Activated CD4-positive, alpha-beta T cell treated with anti-CD3 and anti-CD28 coated beads, Interleukin-2, amount 50 U/mL, for 1 hour (primary cell): ENCODE results near the gene ZNF3.

Experiments used
- DNase-seq: peaks from one replicate; pipeline ENCODE4 v3.0.0-alpha.2; 2020

The ZNF3 gene

GRCh38 chr7:100088095-100088620, 6.6 kb upstream of the ZNF3 start:
- DNase-seq, result no peak

DNA sequence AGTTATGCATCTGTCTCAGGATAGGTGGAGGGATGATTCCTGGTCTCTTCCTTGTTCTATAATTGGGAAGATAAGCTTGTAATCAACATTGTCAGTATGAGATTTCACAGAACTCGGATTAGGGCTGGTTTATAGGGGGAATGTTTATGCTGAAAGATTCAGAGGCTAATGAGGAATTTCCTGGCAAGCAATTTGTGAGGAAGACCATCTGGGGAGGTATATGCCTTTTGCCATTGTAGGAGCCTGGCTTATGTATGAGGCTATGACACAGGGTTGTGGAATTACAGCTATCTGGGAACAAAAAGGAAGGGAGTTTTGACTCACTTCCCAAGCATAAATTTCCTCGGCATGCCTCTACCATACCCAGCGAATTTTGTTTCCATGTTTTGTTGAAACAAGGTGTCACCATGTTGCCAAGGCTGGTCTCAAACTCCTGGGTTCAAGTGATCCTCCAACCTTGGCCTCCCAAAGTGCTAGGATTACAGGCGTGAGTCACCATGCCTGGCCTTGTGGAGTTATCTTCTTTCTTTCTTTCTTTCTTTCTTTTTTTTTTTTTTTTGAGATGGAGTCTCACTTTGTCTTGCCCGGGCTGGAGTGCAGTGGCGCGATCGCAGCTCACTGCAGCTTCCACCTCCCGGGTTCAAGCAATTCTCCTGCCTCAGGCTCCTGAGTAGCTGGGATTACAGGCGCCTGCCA, 5.7 kb upstream of the ZNF3 start:
- no peak for DNase-seq

GRCh38 chr7:100085515-100085914, 4.0 kb upstream of the ZNF3 start:
- DNase-seq, result no peak

DNA sequence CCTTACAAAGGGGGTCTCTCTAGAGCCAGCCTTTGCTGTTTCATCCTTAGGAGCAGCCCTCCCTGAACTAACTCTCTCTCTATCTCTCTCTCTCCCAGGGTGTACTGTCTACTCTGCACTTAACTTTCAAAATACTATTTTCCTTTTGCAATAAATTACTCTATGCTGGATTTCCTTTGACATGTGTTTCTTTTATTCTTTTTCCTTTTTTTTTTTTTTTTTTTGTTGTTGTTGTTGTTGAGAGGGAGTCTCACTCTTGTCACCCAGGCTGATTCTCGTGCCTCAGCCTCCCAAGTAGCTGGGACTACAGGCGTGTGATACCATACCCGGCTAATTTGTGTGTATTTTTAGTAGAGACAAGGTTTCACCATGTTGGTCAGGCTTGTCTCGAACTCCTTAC, 1.5 kb upstream of the ZNF3 start:
- no peak for DNase-seq

DNA sequence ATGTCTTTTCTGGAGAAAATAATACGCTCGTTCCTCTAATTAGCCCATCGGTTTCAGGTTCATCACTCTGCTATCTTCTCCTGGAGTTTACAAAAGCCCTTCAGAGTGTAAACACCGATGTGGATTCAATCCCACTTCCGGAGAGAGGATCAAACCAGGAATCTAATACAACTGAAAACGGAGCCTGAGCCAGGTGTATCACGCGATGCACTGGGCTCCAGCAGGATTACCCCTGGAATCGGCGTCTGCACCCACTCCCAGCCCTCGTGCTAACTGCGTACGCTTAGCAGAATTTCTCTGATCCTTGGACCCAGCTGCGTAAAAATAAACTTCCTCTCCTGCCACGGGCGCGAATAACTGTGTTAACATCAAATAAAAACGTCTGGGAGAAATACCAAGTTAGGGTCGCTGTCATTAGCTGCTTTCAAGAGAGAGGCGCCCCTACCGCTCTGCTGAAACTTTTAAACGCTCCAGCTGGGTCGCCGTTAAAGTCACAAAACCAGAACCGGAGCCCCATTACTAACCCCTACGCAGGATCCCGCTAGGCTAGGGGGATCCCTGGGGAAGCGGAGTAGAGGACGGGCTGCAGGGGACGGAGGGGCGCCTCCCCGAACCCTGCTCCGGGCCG, 502 bp downstream of the ZNF3 start:
- no peak for DNase-seq

DNA sequence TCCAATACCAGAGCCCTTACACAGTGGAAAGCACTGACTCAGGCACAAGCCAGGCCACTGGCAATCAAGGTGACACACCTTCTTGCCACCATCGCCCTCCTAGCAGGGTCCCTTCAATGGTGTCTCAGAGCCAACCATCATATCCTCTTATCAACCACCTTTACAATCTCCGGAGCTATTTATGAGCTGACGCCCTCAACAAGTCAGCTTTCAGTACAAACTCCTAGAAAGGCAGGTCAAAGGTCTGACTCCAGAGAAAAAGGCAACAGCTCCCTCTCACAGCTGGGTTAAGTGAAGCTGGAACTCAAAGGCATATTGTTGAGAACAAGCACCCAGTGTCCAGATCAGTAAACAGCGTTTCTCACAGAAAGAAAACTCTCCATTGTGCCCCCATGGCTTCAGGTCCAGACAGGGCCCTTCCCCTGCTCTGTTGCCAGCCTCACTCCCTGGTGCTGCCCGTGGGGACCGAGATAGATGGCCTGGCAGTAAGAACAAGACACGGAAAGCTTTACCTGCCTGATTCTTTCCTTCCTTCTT, 2.4 kb downstream of the ZNF3 start:
- no peak for DNase-seq

- no peak for DNase-seq
Observed at GRCh38 chr7:100077205-100077604, 4.3 kb downstream of the ZNF3 start.

- no peak for DNase-seq
Observed at GRCh38 chr7:100075418-100075817, 6.1 kb downstream of the ZNF3 start.

- no peak for DNase-seq
Observed at GRCh38 chr7:100074841-100075240, 6.7 kb downstream of the ZNF3 start.

DNA sequence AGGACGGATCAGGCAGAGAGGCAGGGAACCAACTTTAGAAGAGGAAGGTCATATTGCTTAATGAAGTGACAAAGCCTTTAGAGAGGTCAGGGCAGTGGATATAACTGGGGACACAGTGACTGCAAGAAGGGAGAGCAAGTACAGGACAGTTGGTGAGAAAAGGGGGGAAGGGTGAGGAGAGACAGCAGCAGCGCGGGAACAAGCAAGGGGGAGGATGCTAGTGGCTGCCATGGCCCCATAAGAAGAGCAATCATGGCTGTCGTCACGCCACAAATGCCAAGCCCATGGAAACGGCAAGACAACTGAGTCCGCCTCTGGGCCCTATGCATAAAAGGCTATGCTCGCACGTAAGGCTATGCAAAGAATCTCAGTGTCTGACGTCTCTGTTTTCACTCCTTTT, 9.1 kb downstream of the ZNF3 start:
- DNase-seq, result no peak

- no peak for DNase-seq
Observed at GRCh38 chr7:100071018-100071723, 10.4 kb downstream of the ZNF3 start.

- no peak for DNase-seq
Observed at GRCh38 chr7:100069991-100070390, 11.5 kb downstream of the ZNF3 start.

DNA sequence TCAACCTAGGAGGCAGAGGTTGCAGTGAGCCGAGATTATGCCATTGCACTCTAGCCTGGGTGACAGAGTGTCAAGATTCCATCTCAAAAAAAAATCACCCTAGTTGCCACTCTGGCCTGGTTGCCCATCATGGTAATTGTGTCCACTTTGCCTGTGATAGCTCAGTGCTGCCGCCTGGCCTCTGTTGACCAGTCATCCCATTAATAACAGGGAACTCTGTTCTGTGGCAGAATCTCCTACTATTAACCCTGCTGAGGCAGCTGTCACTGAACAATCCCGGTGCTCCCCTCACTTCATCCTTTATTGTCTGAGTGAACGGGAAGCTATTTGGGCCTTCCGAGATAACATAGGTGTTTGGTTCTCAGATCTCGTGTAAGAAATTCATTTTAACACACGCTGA, 14.6 kb downstream of the ZNF3 start:
- DNase-seq, result no peak

DNA sequence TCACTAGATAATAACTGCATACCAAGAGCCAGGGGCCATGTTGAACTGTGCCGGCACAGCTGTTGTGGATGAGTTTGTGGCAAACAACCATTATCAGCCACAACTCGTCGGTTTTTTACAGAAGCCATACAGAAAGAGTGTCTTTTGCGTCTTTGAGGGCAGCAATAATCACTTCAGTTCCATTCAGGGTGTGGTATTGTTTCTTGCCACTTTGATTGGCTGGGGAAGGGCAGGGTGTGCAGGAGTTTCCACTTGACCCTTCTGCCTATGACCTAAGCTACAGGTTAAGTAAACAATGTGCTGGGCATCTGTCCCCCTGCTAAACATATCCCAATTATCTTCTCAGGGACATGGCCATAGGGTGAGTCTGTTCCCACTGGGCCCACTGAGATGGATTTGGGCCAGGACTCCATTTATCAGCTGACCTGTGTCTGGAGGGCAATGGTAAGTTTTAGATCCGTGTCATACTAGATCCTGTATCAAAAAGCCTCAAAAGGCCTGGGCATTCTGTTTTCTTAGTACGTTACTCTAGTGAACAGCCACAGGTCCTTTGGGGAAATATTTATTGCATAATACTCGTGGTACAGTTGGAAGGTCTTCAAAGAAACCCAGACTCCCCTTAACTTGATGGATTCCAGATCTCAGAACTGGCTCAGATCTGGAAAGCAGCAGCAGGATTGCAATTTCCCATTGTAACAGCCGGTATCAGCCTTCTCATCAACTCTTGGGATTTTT, 15.9 kb downstream of the ZNF3 start:
- no peak for DNase-seq

GRCh38 chr7:100064162-100064561, 17.4 kb downstream of the ZNF3 start:
- DNase-seq, result no peak

- no peak for DNase-seq
Observed at GRCh38 chr7:100063376-100063775, 18.1 kb downstream of the ZNF3 start.

DNA sequence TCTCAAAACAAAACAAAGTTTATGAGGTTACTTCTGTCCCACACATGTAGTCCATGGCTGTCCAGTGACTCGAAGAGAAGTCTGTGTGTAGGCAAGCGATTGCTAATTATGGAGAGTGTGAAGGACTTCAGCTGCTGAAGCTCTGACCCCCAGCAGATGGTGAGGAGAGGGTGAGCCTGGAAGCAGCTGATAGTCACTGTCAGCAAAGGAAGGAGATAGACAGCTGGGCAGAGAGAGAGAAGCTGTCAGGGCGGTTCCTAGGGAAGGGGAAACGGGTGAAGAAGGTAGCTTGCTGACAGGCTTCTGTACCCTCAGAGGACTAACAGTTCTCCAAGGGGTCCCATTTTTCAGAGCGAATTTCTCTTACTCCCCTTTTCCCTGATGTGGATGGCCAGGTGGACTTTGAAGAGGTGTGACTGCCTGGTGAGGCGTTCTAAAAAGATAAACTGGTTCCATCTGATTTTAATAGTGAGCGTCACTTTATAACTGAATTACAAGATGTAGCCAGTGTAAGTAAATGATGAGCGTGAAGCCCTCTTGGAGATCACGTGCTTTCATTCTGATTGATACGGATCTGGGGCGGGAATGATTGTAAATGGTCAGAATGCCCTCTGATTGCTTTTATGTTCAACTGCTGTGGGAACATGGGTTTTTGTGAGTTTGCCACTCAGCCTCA, 19.9 kb downstream of the ZNF3 start:
- DNase-seq, result no peak

DNA sequence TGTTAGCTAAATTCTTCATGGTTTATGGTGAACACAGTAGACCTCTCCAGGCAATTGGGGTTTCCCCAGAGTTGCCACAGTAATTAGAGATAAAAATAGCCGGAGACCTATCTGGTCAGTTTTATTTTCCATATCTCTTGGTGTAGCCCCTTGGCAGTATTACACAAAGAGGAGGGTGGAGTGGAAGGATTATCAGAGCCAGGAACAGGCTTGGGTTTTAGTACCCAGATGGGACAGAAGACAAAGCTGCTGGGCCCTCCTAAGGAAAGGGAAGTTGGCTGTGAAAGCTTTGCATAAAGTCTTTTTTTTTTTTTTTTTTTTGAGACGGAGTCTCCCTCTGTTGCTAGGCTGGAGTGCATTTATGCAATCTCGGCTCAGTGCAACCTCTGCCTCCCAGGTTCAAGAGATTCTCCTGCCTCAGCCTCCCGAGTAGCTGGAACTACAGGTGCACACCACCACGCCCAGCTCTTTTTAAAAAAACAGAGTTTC, 22.2 kb downstream of the ZNF3 start:
- DNase-seq, result no peak

DNA sequence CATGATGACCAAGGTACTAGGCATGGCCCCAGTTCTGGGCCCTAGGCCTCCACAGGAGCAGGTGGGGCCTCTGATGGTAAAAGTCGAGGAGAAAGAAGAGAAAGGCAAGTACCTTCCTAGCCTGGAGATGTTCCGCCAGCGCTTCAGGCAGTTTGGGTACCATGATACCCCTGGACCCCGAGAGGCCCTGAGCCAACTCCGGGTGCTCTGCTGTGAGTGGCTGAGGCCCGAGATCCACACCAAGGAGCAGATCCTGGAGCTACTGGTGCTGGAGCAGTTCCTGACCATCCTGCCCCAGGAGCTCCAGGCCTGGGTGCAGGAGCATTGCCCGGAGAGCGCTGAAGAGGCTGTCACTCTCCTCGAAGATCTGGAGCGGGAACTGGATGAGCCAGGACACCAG, 24.5 kb downstream of the ZNF3 start:
- no peak for DNase-seq

DNA sequence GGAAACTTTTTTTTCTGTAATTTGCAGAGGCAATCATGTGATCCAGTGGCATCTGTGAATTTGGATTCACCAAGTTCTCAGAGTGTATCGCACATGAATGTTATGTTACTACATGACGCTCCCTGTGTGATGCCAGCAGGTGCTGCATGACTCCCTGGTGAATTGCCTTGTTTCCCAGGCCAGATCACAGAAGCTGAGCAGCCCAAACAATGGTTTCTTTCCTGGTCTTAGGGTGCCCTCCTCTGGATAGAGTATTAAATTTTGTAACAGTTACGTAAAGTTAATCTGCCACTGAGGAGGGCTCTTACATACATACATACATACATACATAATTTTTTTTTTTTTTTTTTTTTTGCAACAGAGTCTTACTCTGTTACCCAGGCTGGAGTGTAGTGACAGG, 28.3 kb downstream of the ZNF3 start:
- DNase-seq, result no peak

DNA sequence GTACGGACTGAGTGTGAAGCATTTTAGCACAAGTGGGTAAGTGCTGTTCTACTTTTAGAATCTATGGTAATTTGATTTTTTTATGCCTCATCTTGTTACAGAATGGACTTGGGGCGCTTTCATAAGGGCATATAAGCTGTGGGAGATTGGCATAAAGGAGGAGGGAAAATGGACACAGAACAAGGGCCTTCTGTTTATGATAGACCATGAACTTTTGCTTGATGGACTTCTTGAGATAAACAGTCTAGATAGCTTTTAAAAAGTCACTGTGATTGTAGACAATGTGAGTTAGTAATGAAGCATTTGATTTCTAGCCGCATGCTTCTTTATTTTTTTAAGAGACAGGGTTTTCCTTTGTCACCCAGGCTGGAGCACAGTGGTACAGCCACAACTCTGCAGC, 29.9 kb downstream of the ZNF3 start:
- no peak for DNase-seq
